ENCODE measurements around the gene NADSYN1.

DNA sequence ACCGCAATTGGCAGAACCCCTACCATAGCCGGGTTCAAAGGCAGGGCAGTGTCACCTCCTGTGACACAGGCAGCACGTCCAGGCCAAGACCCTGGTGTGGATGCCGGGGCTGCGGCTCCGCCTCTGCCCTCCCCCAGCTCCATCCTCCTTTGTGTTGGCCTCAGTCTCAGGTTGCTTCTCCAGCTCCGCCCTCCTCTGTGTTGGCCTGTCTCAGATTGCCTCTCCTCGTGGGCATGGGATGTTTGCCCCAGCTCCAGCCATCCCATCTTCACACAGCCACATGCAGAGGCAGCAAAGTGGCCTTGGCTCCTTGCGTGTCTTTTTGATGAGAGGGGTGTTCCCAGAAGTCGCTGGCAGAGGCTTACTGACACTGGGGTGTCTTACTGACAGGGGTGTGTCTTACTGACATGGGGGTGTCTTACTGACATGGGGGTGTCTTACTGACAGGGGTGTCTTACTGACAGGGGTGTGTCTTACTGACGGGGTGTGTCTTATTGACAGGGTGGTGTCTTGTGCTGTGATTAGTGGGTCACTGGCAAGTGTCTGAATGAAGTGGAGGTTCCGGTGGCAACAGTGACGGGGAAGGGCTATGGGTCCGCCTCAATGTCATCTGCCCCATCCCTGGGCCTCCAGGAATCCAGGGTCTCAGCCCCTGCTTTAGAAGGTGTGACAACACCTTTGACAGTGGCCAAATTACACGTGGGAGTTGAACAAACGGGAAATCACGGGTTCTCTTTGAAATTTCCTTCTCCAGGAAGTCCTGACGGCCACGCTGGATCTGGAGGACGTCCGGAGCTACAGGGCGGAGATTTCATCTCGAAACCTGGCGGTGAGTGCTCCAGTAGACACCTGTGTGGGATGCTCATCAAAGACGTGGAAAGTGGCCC, 24.9 kb downstream of the NADSYN1 start:
- TF ChIP-seq, protein P1, sequence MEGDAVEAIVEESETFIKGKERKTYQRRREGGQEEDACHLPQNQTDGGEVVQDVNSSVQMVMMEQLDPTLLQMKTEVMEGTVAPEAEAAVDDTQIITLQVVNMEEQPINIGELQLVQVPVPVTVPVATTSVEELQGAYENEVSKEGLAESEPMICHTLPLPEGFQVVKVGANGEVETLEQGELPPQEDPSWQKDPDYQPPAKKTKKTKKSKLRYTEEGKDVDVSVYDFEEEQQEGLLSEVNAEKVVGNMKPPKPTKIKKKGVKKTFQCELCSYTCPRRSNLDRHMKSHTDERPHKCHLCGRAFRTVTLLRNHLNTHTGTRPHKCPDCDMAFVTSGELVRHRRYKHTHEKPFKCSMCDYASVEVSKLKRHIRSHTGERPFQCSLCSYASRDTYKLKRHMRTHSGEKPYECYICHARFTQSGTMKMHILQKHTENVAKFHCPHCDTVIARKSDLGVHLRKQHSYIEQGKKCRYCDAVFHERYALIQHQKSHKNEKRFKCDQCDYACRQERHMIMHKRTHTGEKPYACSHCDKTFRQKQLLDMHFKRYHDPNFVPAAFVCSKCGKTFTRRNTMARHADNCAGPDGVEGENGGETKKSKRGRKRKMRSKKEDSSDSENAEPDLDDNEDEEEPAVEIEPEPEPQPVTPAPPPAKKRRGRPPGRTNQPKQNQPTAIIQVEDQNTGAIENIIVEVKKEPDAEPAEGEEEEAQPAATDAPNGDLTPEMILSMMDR (IDR thresholded peaks at IDR 0.05), result no peak
- TF ChIP-seq POLR2A (IDR thresholded peaks at IDR 0.05), result no peak

Data from body of pancreas (tissue), 4 donors.